Skeletal muscle tissue (tissue), 4 donors: ENCODE results near the gene MFGE8. TPM values are rescaled to one million over a fixed set of nuclear protein-coding genes. Genes with fewer than 3 reads are reported as not detected.

Source experiments
- H3K27ac ChIP-seq: one replicate; pipeline ENCODE4 v1.7.0; 2013; ENCODE audit warnings: mild to moderate bottlenecking, low read depth, low read length, inconsistent platforms
- H3K27me3 ChIP-seq, 3 donors: one replicate each; pipeline ENCODE4 v1.7.0; 2013; ENCODE audit warnings: low read length in 3 of 3; ENCODE audit not compliant: control insufficient read depth in 3 of 3, insufficient read depth in 3 of 3
- H3K36me3 ChIP-seq, 3 donors: one replicate each; pipeline ENCODE4 v1.7.0; 2013; ENCODE audit warnings: low read length in 3 of 3; ENCODE audit not compliant: control insufficient read depth in 3 of 3, insufficient read depth in 3 of 3
- H3K4me1 ChIP-seq, 3 donors: one replicate each; pipeline ENCODE4 v1.7.0; 2013; ENCODE audit warnings: low read length in 3 of 3, mild to moderate bottlenecking in 3 of 3; ENCODE audit not compliant: control insufficient read depth in 3 of 3, insufficient read depth in 3 of 3
- H3K4me3 ChIP-seq, 3 donors: one replicate each; pipeline ENCODE4 v1.7.0; 2013; ENCODE audit warnings: low read length in 3 of 3
- H3K9ac ChIP-seq, 3 donors: one replicate each; pipeline ENCODE4 v1.7.0; 2013; ENCODE audit warnings: low read length in 3 of 3, mild to moderate bottlenecking in 3 of 3, moderate library complexity in 2 of 3, low read depth in 1 of 3
- H3K9me3 ChIP-seq, 3 donors: one replicate each; pipeline ENCODE4 v1.7.0; 2013; ENCODE audit warnings: low read length in 3 of 3; ENCODE audit not compliant: control insufficient read depth in 3 of 3
- total RNA-seq: library from RNA; depleted of rRNA; stranded (reverse); fragments of >200 nt; gene quantifications from one replicate; pipeline ENCODE4 v1.2.3, GENCODE V29; 2014
- donor health status: Osteomylitis.

The MFGE8 gene
- total RNA-seq, 1 donor from 2014 or later: 35.0 TPM

DNA sequence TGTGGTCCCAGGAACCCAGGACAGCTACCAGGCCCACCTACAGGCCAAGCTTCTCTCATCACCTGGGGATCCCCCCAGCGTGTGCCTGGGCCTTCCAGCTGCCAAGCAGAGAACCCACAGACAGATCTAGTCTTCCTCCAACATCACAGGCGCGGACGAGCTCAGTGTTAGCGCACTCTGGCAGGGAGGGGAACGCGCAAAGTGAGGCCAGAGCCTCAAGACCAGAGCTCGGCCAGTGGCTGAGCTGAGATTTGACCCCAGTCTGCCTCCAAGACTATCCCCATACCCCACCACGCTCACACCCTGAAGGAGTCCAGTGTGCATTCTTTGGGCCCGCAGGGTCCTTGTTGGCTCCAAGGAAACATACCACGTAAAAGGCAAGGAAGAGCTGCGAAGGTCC is 5.1 kb downstream of the MFGE8 start:
- H3K4me3 ChIP-seq: peak overlapping the region in 1 of 3 donors; percentile 20
- no peaks in the 10 kb centered on the region for H3K27me3 ChIP-seq
- peaks cover 58 to 82% (median 75%) of the 10 kb centered on the region in 3 donors for H3K4me1 ChIP-seq
- H3K36me3 ChIP-seq: peaks cover 36 to 58% (median 39%) of the 10 kb centered on the region in 3 donors
- H3K9me3 ChIP-seq: no peaks in the 10 kb centered on the region
- H3K27ac ChIP-seq: peak overlapping the region; percentile 99
- H3K9ac ChIP-seq: peak overlapping the region in 2 of 3 donors; percentile 28 to 64

GRCh38 chr15:88907111-88907510 is 6.1 kb downstream of the MFGE8 start:
- Histone ChIP-seq H3K4me1 (peaks cover 56 to 84% (median 79%) of the 10 kb centered on the region in 3 donors), H3K4me3 (peak overlapping the region in 1 of 3 donors; percentile 13), H3K9me3 (no peaks in the 10 kb centered on the region), H3K27ac (peak overlapping the region; percentile 60), H3K9ac (peak overlapping the region in 1 of 3 donors; percentile 54), H3K36me3 (peaks cover 45 to 67% (median 49%) of the 10 kb centered on the region in 3 donors), H3K27me3 (no peaks in the 10 kb centered on the region)

GRCh38 chr15:88906551-88906950 is 6.6 kb downstream of the MFGE8 start:
- no peaks in the 10 kb centered on the region for H3K27me3 ChIP-seq
- peak overlapping the region in 1 of 3 donors; percentile 13 for H3K4me3 ChIP-seq
- H3K4me1 ChIP-seq: peaks cover 54 to 82% (median 82%) of the 10 kb centered on the region in 3 donors
- peaks cover 49 to 71% (median 54%) of the 10 kb centered on the region in 3 donors for H3K36me3 ChIP-seq
- peak overlapping the region in 1 of 3 donors; percentile 50 for H3K9ac ChIP-seq
- no peak overlapping the region for H3K27ac ChIP-seq
- H3K9me3 ChIP-seq: no peaks in the 10 kb centered on the region

GRCh38 chr15:88906130-88906529 is 7.0 kb downstream of the MFGE8 start:
- H3K4me1 ChIP-seq: peaks cover 51 to 83% (median 82%) of the 10 kb centered on the region in 3 donors
- no peak overlapping the region for H3K4me3 ChIP-seq
- peak overlapping the region; percentile 26 for H3K27ac ChIP-seq
- H3K9ac ChIP-seq: no peak overlapping the region
- peaks cover 53 to 74% (median 59%) of the 10 kb centered on the region in 3 donors for H3K36me3 ChIP-seq
- no peaks in the 10 kb centered on the region for H3K9me3 ChIP-seq
- H3K27me3 ChIP-seq: no peaks in the 10 kb centered on the region

DNA sequence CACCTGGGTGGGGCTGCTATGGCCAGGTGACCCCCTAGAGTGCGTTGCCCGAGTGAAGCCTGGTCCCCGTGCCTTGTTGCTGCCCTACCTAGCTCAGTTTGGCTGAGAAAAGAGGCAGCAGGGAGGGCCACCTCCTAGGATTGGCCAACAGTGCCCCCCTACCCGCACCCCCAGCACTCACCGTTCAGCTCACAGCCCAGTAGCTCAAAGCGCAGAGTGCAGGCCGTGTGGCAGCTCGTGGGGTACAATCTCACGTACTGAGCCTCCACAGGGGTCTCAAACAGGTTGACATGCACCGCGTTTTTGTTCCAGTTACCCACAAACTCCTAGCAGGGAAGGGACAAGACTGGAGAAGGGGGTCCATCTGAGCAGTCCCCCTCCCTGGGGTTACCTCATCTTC is 7.6 kb downstream of the MFGE8 start:
- peak overlapping the region; percentile 26 for H3K27ac ChIP-seq
- peaks cover 55 to 76% (median 64%) of the 10 kb centered on the region in 3 donors for H3K36me3 ChIP-seq
- peak overlapping the region in 1 of 3 donors; percentile 0 for H3K9ac ChIP-seq
- no peaks in the 10 kb centered on the region for H3K27me3 ChIP-seq
- peaks cover 46 to 82% (median 82%) of the 10 kb centered on the region in 3 donors for H3K4me1 ChIP-seq
- no peak overlapping the region for H3K4me3 ChIP-seq
- H3K9me3 ChIP-seq: no peaks in the 10 kb centered on the region

DNA sequence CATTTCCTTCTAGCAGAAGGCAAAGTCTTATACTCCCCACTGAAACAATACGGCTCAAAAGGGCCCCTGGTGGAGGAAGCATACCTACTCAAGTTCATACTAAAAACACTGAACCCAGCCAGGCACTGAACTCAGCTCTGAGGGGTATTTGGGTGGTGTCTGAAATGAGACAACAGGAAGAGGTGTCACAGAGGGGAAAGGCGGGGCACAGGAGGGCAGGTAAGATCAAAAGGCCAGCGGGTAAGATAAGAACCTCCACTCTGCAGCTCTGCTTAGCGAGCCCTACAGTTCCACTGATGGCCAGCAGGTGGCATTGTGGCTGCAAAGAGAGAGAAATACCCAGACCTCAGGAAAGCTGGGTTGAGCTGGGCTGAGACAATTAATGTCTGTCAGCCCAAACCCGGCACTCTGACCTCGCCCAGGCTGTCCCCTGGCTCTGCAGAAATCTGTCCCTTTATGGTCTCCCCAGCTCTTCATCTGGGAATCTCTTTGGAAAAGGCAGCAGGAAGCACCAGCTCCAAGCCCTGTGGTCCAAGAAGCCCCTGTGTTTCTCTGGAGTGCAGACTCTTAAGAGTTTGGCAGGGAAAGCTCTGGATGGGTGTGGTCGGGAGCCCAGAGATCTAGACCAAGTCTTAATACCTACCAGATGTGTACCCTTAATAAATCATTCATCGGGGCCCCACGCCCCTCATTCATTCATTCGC is 8.4 kb downstream of the MFGE8 start:
- Histone ChIP-seq H3K27me3 (no peaks in the 10 kb centered on the region), H3K4me3 (no peak overlapping the region), H3K4me1 (peaks cover 38 to 79% (median 79%) of the 10 kb centered on the region in 3 donors), H3K27ac (peak overlapping the region; percentile 26), H3K36me3 (peaks cover 56 to 75% (median 64%) of the 10 kb centered on the region in 3 donors), H3K9ac (peak overlapping the region in 1 of 3 donors; percentile 47), H3K9me3 (no peaks in the 10 kb centered on the region)

DNA sequence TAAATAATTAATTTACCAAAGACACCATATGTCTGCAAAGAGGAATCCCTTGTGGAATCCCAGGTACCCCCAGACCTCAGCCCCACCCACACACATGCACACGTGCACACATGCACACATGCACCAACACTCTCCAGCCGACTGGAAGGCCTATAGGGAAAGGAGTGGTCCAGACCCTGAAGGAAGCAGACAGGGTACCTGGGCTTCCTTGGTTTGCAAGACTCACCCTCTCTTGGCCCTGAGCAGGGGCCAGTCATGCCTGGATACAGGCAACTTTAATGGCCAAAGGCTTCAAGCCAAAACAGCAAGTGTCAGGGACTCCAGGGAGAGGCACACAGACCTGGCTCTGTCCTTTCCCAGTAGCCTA is 8.9 kb downstream of the MFGE8 start:
- peak overlapping the region; percentile 26 for H3K27ac ChIP-seq
- H3K4me1 ChIP-seq: peaks cover 32 to 74% (median 74%) of the 10 kb centered on the region in 3 donors
- H3K27me3 ChIP-seq: no peaks in the 10 kb centered on the region
- no peaks in the 10 kb centered on the region for H3K9me3 ChIP-seq
- H3K4me3 ChIP-seq: no peak overlapping the region
- peak overlapping the region in 1 of 3 donors; percentile 42 for H3K9ac ChIP-seq
- H3K36me3 ChIP-seq: peaks cover 56 to 73% (median 65%) of the 10 kb centered on the region in 3 donors

DNA sequence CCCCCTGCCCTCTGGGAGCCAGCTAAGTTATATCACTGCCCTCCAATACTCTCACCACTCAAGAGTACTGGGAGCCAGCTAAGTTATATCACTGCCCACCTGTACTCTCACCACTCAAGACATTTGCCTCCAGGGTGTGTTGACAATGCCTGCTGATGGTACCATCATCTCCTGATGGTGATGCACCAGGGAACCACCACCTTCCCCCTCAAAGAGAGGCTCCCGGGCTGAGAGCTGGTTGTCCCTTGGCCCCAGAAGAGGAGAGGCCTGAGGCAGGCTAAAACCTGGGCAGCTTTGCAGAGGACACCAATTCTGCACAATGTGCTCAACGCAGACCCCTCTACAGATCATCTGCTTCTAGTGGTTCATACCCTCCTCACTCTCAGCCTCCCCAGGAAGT is 10.3 kb downstream of the MFGE8 start:
- Histone ChIP-seq H3K4me1 (peaks cover 23 to 67% (median 66%) of the 10 kb centered on the region in 3 donors), H3K36me3 (peaks cover 52 to 64% (median 63%) of the 10 kb centered on the region in 3 donors)

GRCh38 chr15:88902221-88902835 is 10.9 kb downstream of the MFGE8 start:
- peak overlapping the region in 1 of 3 donors; percentile 24 for H3K9ac ChIP-seq
- no peaks in the 10 kb centered on the region for H3K27me3 ChIP-seq
- H3K4me3 ChIP-seq: no peak overlapping the region
- peaks cover 22 to 66% (median 65%) of the 10 kb centered on the region in 3 donors for H3K4me1 ChIP-seq
- H3K36me3 ChIP-seq: peaks cover 49 to 64% (median 59%) of the 10 kb centered on the region in 3 donors
- no peaks in the 10 kb centered on the region for H3K9me3 ChIP-seq
- H3K27ac ChIP-seq: no peak overlapping the region

More for the DNA sequence above, 10.3 kb downstream of the MFGE8 start:
- H3K27me3 ChIP-seq: no peaks in the 10 kb centered on the region
- no peak overlapping the region for H3K9ac ChIP-seq
- no peak overlapping the region for H3K4me3 ChIP-seq
- no peaks in the 10 kb centered on the region for H3K9me3 ChIP-seq
- H3K27ac ChIP-seq: no peak overlapping the region
